ENCODE results near the gene CYP2C9.

CYP2C9 gene

DNA sequence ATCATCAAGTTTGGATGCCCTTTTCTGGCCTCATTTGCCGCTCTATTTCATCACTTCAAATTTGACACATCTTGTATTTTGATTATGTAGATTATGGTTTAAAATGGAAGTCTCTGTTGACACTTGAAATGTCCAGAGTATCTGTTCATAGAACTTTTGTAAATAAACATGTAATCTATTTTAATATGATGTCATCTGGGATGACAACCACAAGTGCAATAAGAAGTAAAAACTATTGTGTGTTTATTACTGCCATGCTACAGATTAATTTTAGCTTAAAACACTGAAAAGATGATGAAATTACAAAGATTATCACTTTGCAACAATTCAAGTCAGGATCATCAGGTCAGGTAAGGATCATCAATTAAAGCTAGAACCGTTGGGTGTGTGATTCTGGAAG, 100.8 kb downstream of the CYP2C9 start:
- no peak for DNase-seq (ENCODE audit: low spot score)
